HUES48 (cell line): ENCODE results near the gene TARS3.

ENCODE experiments used
- H3K27ac ChIP-seq: one replicate; pipeline ENCODE4 v1.7.0; 2013; ENCODE audit warnings: low read depth, low read length, inconsistent platforms
- H3K27me3 ChIP-seq: 2 replicates; pipeline ENCODE4 v1.6.1; 2013; ENCODE audit warnings: mild to moderate bottlenecking, low read length; ENCODE audit not compliant: control insufficient read depth, insufficient read depth
- H3K36me3 ChIP-seq: 2 replicates; pipeline ENCODE4 v1.6.1; 2013; ENCODE audit warnings: low read length; ENCODE audit not compliant: control insufficient read depth, insufficient read depth
- H3K4me1 ChIP-seq: 2 replicates; pipeline ENCODE4 v1.6.1; 2013; ENCODE audit warnings: mild to moderate bottlenecking, low read length; ENCODE audit not compliant: control insufficient read depth, insufficient read depth
- H3K4me3 ChIP-seq: 2 replicates; pipeline ENCODE4 v1.5.1; 2013; ENCODE audit warnings: mild to moderate bottlenecking, low read depth, low read length
- H3K9ac ChIP-seq: 2 replicates; pipeline ENCODE4 v1.6.1; 2013; ENCODE audit warnings: mild to moderate bottlenecking, low read depth, low read length, moderate library complexity
- H3K9me3 ChIP-seq: 2 replicates; pipeline ENCODE4 v1.6.1; 2013; ENCODE audit warnings: low read length; ENCODE audit not compliant: control insufficient read depth, insufficient read depth

TARS3 gene

DNA sequence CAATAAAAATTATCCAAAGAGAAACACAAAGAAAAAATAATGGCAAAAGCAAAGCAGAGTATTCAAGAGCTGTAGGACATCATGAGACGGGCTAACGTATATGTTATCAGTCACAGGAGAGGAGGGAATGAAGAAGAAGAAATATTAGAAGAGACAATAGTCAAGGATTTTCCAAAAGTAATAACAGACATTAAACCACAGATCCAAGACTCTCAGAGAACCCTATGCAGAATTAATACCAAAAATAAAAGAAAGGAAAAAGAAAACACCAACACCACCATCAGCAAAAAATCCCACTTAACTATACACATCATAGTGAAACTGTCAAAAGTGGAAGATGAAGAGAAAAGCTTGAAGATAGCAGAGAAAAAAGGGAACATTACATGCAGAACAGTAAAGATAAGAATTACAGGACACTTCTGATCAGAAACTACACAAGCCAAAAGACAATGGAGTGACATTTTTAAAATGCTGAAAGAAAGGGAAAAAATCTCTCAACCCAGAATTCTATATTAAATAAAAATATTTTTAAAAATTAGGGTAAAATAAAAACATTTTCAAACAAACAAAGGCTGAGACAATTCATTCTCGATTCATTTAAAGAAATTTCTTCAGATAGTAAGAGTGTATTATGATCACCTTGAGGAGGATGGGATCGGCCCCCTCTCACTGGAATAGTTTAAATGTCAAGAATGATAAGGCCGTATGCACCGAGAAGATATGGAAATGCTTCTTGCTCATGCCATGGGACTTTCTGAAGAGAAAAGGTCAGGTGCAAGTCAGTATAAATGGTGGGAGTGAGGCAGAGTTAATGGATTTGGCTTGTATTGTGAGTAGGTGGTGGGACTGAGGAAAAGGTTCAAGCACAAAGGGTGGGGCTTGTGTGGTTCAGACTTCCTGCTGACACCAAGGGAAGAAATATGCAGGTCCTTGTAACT, 100.6 kb downstream of the TARS3 start:
- Histone ChIP-seq H3K27me3 (no peaks in the 10 kb centered on the region), H3K36me3 (no peaks in the 10 kb centered on the region), H3K9me3 (peaks cover 6% of the 10 kb centered on the region), H3K4me1 (no peaks in the 10 kb centered on the region), H3K27ac (no peak overlapping the region), H3K9ac (no peak overlapping the region), H3K4me3 (no peak overlapping the region)

DNA sequence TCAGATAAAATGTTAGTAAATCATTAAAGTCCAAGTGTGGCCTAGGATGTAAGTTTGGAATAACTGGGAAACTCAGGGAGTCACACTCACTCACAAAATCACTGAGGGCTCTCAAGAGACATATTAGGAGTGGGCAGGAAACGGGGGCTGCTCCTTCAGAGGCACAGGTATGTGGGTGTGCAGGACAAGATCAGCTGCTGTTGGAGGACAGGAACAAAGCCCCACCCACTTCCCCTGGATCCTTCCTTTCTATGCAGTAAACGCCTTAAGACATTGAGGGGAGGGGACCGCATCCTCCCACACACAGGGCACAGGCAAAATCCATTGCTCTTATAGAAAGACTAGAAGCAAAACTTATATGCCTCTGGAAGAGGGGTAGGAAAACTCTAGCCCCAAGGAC, 102.3 kb downstream of the TARS3 start:
- Histone ChIP-seq H3K27me3 (no peaks in the 10 kb centered on the region), H3K9me3 (peaks cover 6% of the 10 kb centered on the region), H3K36me3 (no peaks in the 10 kb centered on the region), H3K27ac (no peak overlapping the region), H3K4me1 (no peaks in the 10 kb centered on the region; the same call in 1 of the 2 replicates), H3K4me3 (no peak overlapping the region), H3K9ac (no peak overlapping the region)

DNA sequence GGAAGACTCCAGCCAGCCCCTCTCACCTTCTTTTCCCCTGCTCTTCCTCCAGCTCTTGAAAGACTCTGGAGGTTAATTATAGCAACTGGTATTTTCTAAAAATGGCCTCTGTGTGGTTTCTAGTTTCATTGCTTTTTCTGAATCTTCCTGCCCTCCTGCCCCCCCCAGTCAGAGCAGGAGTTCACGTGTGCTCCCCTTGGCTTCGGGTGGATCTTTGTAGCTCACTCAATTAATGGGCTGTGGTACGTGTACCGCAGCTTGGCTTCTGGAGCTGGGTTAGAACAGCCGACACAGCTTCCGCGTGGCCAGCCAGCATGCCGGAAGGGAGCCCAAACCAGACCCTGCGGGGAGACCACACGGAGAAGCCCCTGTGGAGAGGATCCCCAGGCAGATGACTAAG, 103.6 kb downstream of the TARS3 start:
- 0 out of 2 replicates have a peak, but pooled peaks cover under 1% of the 10 kb centered on the region for H3K9me3 ChIP-seq
- H3K4me1 ChIP-seq: peaks cover 12% of the 10 kb centered on the region

DNA sequence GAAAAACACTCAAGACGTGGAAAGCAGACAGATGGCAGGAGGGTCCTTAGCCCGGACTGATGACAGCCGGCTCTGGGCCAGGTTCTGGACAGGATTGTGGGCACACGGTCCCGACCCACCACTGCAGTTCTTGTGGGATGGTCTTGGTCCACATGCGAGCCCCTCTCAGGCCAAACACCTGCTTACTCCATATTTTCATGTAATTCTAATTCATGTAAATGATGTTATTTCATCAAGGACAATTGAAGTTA, 104.7 kb downstream of the TARS3 start:
- H3K27ac ChIP-seq: no peak overlapping the region
- no peak overlapping the region for H3K4me3 ChIP-seq
- H3K9ac ChIP-seq: no peak overlapping the region
- H3K36me3 ChIP-seq: no peaks in the 10 kb centered on the region
- no peaks in the 10 kb centered on the region for H3K9me3 ChIP-seq
- peaks cover 7% of the 10 kb centered on the region for H3K27me3 ChIP-seq
- H3K4me1 ChIP-seq: peaks cover 12% of the 10 kb centered on the region

More for the DNA sequence above, 103.6 kb downstream of the TARS3 start:
- Histone ChIP-seq H3K27me3 (peaks cover 7% of the 10 kb centered on the region), H3K9ac (no peak overlapping the region), H3K27ac (no peak overlapping the region), H3K36me3 (no peaks in the 10 kb centered on the region), H3K4me3 (no peak overlapping the region)

DNA sequence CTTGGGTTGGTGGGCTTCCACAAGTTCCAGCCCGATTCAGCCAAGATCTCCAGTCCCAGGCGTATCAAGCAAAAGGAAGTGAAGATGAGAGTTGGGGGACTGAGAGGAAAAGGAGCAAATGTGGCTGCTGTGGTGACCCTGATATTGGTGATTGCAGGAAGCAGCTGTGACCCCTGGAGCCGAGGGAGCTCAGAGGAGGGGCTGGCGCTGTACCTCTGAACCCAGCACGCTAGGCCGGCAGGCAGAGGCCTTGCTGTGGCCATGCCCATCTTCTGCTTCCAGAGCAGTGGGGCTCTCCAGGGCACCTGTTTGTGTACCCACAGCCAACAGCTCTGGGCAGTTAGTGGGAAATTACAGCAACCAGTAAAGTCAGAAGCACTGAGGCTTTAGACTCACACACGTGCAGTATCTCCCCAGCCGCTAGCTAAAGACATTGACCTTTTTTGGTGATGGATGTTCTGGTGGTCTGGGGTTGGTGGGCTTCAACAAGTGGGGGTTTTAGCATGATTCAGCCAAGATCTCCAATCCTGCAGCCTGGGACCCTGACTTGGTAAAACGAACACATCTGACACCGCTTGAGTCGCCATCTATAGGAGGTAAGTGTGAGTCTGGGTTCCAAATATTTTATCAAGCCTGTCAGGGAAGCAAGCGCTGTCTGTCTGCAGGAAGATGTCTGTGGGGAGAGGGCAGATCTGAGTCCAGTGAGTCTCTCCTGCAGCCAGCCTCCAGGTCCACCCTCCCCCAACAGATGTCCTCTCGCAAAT, 105.2 kb downstream of the TARS3 start:
- H3K27ac ChIP-seq: no peak overlapping the region
- H3K9me3 ChIP-seq: no peaks in the 10 kb centered on the region
- H3K4me1 ChIP-seq: peaks cover 12% of the 10 kb centered on the region
- no peaks in the 10 kb centered on the region for H3K36me3 ChIP-seq
- H3K9ac ChIP-seq: no peak overlapping the region
- H3K27me3 ChIP-seq: peaks cover 7% of the 10 kb centered on the region
- H3K4me3 ChIP-seq: no peak overlapping the region

DNA sequence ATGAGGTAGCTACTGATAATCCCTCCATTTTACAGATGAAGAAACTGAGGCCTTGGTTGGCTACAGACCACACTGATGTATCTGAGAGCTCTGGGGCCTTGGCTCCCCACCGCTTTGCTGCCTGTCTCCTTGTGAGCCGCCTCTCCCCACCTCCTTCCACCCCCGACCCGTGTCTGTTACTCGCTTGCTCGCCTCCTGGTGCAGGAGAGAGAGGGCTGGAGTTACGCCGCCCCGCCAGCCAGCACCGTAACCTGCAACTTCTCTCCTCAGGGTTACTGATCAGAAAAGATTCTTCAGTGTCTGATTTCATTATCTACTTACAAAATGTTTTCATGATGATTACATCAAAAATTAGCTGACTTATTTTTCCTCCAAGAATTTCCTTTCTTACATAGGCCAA, 106.2 kb downstream of the TARS3 start:
- H3K9me3 ChIP-seq: no peaks in the 10 kb centered on the region
- H3K4me1 ChIP-seq: peaks cover 12% of the 10 kb centered on the region
- no peaks in the 10 kb centered on the region for H3K36me3 ChIP-seq
- no peak overlapping the region for H3K9ac ChIP-seq
- peaks cover 7% of the 10 kb centered on the region for H3K27me3 ChIP-seq
- no peak overlapping the region for H3K4me3 ChIP-seq
- no peak overlapping the region for H3K27ac ChIP-seq

DNA sequence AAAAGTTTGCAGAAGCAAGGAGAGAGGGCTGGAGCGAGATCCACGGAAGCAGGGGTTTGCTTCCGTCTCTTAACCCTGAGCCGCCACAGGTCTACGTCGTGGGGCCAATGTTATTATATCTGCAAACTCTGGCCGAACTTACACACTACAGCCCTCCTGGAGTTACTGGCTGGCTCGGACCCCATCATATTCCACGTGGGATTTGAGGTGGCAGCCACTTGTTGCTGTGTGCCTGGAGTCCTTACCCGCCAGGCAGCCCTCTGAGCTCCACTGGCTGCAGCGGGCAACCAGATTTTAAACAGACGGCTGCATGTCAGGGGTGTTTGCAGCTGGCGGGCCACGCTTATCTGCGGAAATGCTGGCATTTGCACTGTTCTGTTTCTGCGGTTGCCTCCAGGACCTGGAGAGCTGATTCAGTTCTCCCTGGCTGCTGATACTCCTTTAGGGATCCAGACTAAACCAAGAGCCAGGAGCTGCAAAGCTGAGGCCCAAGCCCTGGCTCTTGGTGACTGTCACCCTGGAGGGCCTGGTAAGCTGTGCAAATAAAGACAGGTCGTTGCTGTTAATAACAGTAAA, 106.8 kb downstream of the TARS3 start:
- H3K4me3 ChIP-seq: no peak overlapping the region
- peaks cover 12% of the 10 kb centered on the region for H3K4me1 ChIP-seq
- H3K9me3 ChIP-seq: no peaks in the 10 kb centered on the region
- no peak overlapping the region for H3K9ac ChIP-seq
- H3K27ac ChIP-seq: no peak overlapping the region
- H3K36me3 ChIP-seq: no peaks in the 10 kb centered on the region
- H3K27me3 ChIP-seq: peaks cover 7% of the 10 kb centered on the region

DNA sequence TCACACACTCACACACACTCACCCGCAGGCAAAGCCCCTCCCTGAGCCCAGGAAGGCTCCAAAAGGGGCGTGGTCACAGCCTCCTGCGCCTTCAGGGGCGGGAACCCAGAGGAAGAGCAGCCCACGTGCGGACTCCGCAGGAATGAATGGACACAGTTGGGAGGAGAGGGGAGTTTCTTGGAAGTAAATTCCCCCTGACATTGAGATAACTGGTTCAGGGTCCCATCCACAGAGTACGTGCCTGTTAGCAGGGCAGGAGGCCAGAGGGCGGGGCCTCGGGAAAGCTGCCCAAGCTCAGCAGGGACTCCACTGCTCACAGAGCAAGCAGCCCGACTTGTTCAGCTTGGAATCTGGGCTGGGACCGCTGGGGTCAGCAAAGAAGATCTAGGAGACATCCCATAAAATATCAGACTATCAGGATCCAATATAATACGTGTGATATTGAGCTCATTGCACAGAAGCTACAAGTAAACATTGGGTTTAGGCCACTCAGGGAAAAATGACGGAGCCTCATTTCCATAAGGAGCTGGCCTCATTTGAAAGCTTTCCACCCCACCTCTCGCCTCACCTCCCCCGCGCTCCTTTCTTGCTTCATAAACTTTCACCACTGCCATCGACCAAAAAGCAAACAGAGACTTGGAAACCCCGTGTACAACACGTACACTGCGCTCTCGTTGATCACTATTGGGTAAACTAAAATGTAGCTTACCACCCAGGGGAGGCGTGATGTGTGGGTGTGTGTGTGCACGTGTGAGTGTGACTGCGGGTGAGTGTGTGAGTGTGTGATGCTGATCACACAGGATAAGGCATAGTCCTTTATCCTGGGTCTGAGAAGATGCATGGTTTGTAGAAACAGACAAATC, 108.1 kb downstream of the TARS3 start:
- H3K9ac ChIP-seq: no peak overlapping the region
- no peaks in the 10 kb centered on the region for H3K36me3 ChIP-seq
- H3K27me3 ChIP-seq: peaks cover 7% of the 10 kb centered on the region
- peaks cover 12% of the 10 kb centered on the region for H3K4me1 ChIP-seq
- H3K9me3 ChIP-seq: no peaks in the 10 kb centered on the region
- H3K27ac ChIP-seq: no peak overlapping the region
- H3K4me3 ChIP-seq: peak overlapping the region; percentile 46

DNA sequence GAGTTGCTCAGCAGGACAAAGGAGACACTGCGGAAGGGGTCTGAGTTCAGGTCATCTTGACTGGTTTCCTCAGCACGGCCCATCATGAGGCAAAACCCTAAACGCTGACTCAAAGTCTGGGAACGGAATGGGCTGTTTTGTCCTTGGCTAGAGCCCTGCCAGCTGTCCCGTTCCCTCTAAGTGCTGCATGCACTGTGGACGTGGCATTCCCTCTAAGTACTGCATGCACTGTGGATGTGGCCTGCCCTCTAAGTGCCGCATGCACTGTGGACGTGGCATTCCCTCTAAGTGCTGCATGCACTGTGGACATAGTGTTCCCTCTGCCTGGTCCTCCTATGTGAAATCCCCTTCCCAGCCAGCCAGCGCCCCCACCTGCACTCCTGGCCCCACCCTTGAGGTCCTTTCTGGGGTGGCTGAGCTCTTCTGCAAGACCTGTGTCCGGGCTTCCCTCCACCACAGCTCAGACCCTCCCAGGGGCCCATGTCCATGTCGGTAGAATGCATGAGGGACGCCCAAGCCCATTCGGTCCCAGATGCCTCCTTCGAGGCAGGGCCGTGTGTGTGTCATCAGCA, 108.8 kb downstream of the TARS3 start:
- H3K27ac ChIP-seq: no peak overlapping the region
- H3K4me3 ChIP-seq: peak overlapping the region; percentile 46; the same call in 1 of the 2 replicates
- H3K9ac ChIP-seq: no peak overlapping the region
- no peaks in the 10 kb centered on the region for H3K36me3 ChIP-seq
- H3K27me3 ChIP-seq: peaks cover 7% of the 10 kb centered on the region
- H3K9me3 ChIP-seq: no peaks in the 10 kb centered on the region
- peaks cover 12% of the 10 kb centered on the region for H3K4me1 ChIP-seq

DNA sequence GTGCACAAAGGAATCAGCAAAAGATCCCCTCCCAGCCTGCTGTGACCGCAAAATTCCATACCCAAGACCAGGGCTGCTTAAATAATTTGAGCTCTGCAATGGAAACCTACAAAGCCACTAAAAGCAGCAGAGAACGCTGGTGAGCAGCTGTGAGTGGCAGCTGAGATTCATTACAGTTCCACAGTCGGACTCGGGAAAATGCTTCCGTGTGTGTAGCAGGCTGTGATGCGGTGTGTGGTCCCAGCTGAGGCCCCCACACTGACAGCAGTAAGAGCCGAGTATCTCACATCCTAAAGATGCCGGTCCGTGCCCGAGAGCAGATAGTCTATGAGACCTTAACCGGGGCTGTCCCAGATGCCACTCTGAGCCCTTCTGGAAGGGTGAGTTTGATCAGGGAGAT, 109.5 kb downstream of the TARS3 start:
- Histone ChIP-seq H3K27me3 (peaks cover 7% of the 10 kb centered on the region), H3K9me3 (no peaks in the 10 kb centered on the region), H3K9ac (no peak overlapping the region), H3K4me1 (peaks cover 12% of the 10 kb centered on the region), H3K36me3 (no peaks in the 10 kb centered on the region), H3K4me3 (no peak overlapping the region), H3K27ac (no peak overlapping the region)
